SK-N-SH treated with all-trans-retinoic acid at 6 μM for 48 hours (cell line): ENCODE results near the gene TMEM52B.

ENCODE experiments used
- BACH2 ChIP-seq: fragments of 250-450 bp; sonication (Bioruptor Pico); IDR thresholded peaks from 2 replicates; pipeline ENCODE4 v1.9.0; 2021; ENCODE audit warnings: mild to moderate bottlenecking, borderline replicate concordance
- CREB5 ChIP-seq: fragments of 250-450 bp; sonication (Bioruptor Pico); IDR thresholded peaks from 2 replicates; pipeline ENCODE4 v1.5.1; 2020; ENCODE audit warnings: low read depth, mild to moderate bottlenecking, moderate library complexity
- ZFP3 ChIP-seq: fragments of 250-450 bp; sonication (Bioruptor Pico); IDR thresholded peaks from 2 replicates; pipeline ENCODE4 v1.5.0; 2020; ENCODE audit warnings: mild to moderate bottlenecking, moderate library complexity
- ZFP30 ChIP-seq: fragments of 450-650 bp; formaldehyde crosslinking; IDR thresholded peaks from 2 replicates; pipeline ENCODE4 v1.5.0; 2022; ENCODE audit warnings: mild to moderate bottlenecking, moderate library complexity
- ZNF565 ChIP-seq: fragments of 450-650 bp; formaldehyde crosslinking; conservative IDR thresholded peaks from 2 replicates; pipeline ENCODE4 v1.5.0; 2020; ENCODE audit warnings: low read depth, mild to moderate bottlenecking, moderate library complexity
- TF ChIP-seq, protein P1 (sequence below): fragments of 250-450 bp; sonication (Bioruptor Pico); IDR thresholded peaks from 2 replicates; pipeline ENCODE4 v1.5.0; 2020; ENCODE audit warnings: mild to moderate bottlenecking, moderate library complexity
- TF ChIP-seq, protein P2 (sequence below): fragments of 250-450 bp; sonication (Bioruptor Pico); IDR thresholded peaks from 2 replicates; pipeline ENCODE4 v1.8.0; 2020; ENCODE audit warnings: mild to moderate bottlenecking, moderate library complexity, borderline replicate concordance

DNA sequence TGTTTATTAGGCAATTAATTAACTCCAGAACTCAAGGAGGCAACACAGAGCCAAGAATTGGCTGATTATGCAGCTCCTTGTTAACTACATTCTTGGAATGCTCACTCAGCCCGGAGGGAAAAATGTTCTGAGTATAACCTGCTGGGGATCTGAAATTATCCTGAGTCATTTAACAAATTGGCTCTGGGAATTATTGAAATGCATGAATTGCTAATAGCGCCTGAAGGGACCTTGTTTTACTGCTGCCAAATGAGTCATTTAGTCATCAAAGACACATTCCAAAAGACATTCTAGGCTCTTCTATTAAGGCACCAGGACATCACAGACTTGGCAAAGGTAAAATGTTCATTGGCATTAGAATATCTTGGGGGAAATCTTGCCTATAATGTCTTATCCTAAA, 13.0 kb downstream of the TMEM52B start:
- TF ChIP-seq CREB5 (CRISPR knock-in tag) (no peak), BACH2 (CRISPR knock-in tag) (no peak), ZFP30 (no peak), ZFP3 (CRISPR knock-in tag) (no peak), ZNF565 (CRISPR knock-in tag) (no peak)
- TF ChIP-seq, protein P1, sequence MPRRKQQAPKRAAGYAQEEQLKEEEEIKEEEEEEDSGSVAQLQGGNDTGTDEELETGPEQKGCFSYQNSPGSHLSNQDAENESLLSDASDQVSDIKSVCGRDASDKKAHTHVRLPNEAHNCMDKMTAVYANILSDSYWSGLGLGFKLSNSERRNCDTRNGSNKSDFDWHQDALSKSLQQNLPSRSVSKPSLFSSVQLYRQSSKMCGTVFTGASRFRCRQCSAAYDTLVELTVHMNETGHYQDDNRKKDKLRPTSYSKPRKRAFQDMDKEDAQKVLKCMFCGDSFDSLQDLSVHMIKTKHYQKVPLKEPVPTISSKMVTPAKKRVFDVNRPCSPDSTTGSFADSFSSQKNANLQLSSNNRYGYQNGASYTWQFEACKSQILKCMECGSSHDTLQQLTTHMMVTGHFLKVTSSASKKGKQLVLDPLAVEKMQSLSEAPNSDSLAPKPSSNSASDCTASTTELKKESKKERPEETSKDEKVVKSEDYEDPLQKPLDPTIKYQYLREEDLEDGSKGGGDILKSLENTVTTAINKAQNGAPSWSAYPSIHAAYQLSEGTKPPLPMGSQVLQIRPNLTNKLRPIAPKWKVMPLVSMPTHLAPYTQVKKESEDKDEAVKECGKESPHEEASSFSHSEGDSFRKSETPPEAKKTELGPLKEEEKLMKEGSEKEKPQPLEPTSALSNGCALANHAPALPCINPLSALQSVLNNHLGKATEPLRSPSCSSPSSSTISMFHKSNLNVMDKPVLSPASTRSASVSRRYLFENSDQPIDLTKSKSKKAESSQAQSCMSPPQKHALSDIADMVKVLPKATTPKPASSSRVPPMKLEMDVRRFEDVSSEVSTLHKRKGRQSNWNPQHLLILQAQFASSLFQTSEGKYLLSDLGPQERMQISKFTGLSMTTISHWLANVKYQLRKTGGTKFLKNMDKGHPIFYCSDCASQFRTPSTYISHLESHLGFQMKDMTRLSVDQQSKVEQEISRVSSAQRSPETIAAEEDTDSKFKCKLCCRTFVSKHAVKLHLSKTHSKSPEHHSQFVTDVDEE, result no peak
- TF ChIP-seq, protein P2, sequence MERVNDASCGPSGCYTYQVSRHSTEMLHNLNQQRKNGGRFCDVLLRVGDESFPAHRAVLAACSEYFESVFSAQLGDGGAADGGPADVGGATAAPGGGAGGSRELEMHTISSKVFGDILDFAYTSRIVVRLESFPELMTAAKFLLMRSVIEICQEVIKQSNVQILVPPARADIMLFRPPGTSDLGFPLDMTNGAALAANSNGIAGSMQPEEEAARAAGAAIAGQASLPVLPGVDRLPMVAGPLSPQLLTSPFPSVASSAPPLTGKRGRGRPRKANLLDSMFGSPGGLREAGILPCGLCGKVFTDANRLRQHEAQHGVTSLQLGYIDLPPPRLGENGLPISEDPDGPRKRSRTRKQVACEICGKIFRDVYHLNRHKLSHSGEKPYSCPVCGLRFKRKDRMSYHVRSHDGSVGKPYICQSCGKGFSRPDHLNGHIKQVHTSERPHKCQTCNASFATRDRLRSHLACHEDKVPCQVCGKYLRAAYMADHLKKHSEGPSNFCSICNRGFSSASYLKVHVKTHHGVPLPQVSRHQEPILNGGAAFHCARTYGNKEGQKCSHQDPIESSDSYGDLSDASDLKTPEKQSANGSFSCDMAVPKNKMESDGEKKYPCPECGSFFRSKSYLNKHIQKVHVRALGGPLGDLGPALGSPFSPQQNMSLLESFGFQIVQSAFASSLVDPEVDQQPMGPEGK (CRISPR knock-in tag), result no peak
